MM.1S (cell line): ENCODE data around the gene TNFRSF4.

Experiments used
- EZH2 ChIP-seq: fragments of 300-600 bp; sonication (generic); optimal IDR thresholded peaks from 2 replicates; pipeline ENCODE3; 2017; ENCODE audit warnings: low read depth, mild to moderate bottlenecking, antibody characterized with exemption, low read length, mixed read lengths
- EZH2phosphoT487 ChIP-seq: fragments of 300-600 bp; sonication (generic); IDR thresholded peaks from 2 replicates; pipeline ENCODE4 v1.6.1; 2018; ENCODE audit warnings: antibody characterized with exemption, low read length
- TF ChIP-seq, protein P1 (sequence below): fragments of 300-600 bp; sonication (generic); IDR thresholded peaks from 2 replicates; pipeline ENCODE4 v1.5.1; 2016; ENCODE audit warnings: antibody characterized with exemption, low read length, mixed read lengths

DNA sequence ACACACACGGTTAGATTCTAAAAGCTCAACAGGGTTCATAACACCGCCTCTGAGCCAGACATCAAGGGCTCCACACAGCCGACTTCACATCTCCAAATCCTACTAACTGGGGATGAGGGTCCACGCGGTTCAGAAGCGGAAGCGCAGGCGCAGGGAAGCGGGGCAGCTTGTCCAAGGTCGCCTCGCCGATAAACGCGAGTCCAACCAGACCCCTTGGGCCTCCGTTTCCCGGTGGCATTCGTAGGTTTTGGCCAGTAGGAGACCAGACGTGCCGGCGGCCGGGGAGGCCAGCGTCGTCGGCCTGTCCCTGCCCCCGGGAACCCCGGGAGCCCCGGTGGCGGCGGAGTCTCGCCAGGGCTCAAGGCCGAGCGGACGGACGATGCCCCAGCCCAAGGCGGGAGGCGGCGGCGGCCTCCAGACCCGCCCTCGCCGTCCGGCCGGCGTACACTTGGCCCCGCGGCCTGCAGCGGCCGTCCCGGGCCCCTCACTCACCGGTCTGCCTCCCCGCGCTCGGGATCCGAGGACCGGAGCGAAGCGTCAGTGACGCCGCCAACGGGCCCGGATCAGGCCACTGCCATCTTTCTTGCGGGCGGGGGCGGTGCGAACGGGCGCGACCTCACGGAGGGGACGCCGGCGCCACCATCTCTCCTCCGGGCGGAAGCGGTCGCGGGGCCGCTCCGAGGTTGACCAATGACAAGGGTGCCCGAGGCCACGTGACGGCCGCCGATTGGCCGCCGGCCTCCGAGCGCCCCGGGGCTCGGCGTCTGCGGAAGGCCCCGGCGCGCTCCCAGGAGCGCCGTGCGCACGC, 17.7 kb upstream of the TNFRSF4 start, which contains the start of gene SDF4:
- TF ChIP-seq, protein P1, sequence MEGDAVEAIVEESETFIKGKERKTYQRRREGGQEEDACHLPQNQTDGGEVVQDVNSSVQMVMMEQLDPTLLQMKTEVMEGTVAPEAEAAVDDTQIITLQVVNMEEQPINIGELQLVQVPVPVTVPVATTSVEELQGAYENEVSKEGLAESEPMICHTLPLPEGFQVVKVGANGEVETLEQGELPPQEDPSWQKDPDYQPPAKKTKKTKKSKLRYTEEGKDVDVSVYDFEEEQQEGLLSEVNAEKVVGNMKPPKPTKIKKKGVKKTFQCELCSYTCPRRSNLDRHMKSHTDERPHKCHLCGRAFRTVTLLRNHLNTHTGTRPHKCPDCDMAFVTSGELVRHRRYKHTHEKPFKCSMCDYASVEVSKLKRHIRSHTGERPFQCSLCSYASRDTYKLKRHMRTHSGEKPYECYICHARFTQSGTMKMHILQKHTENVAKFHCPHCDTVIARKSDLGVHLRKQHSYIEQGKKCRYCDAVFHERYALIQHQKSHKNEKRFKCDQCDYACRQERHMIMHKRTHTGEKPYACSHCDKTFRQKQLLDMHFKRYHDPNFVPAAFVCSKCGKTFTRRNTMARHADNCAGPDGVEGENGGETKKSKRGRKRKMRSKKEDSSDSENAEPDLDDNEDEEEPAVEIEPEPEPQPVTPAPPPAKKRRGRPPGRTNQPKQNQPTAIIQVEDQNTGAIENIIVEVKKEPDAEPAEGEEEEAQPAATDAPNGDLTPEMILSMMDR: no peak
- TF ChIP-seq EZH2 (no peak), EZH2phosphoT487 (no peak)
